ENCODE measurements around the gene ZNF318. TPM values are rescaled to one million over a fixed set of nuclear protein-coding genes. Genes with fewer than 3 reads are reported as not detected.
A peak's percentile ranks its signal among the peaks of the same experiment; 100 is the strongest.
"Not testable (repeated sequence)": the region's sequence is repeated elsewhere in the genome, so short reads cannot be mapped to it uniquely, and the experiment has no call there.

The ZNF318 gene
- total RNA-seq, 2 donors from 2014 or later = 22.5 to 24.0 TPM

DNA sequence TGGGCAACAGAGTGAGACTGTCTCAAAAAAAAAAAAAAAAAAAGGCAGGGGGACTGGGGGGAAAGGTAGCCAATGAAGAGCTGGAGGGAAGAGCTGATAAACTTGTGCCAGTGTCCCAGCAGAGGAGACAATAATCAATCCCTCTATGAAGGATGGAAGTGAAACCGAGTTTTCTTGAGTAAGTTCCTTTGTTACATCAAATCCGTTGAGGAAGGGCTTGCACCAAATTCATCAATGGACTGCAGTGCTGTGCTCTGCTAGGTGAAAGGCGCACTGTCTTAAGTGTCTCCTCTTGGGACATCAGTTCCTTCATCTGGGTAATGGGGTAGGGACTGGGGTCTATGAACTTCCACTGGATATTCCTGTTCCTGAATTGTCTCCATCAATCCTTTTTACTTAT is 57.8 kb downstream of the ZNF318 start:
- Mint-ChIP-seq H3K27me3 (no peaks in the 10 kb centered on the region), H3K27ac (no peak overlapping the region), H3K4me1 (peaks cover 20% of the 10 kb centered on the region), H3K4me3 (no peak overlapping the region), H3K36me3 (ENCODE audit: low read depth) (peaks cover 2% of the 10 kb centered on the region)
- no peaks in the 10 kb centered on the region for H3K9me3 ChIP-seq (ENCODE audit: control insufficient read depth, low read length, poor library complexity, severe bottlenecking)
- DNase-seq = no peak
- ATAC-seq = no peak

DNA sequence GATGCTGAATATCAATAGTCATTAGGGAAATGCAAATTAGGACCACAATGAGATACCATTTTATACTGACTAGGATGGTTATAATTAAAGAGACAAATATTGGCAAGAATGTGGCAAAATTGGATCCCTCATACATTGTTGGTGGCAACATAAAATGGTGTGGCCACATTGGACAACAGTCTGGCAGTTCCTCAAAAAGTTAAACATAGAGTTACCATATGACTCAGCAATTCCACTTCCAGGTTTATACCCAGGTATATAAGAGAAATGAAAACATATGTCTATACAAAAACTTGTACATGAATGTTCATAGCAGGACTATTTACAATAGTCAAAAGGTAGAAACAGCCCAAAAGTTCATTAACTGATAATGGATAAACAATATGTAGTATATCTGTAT is 58.8 kb downstream of the ZNF318 start:
- H3K4me1 Mint-ChIP-seq = peaks cover 19% of the 10 kb centered on the region
- H3K27me3 Mint-ChIP-seq = no peaks in the 10 kb centered on the region
- DNase-seq (no peak), ATAC-seq (no peak)
- H3K9me3 ChIP-seq (ENCODE audit: control insufficient read depth, low read length, poor library complexity, severe bottlenecking) = no peaks in the 10 kb centered on the region
- H3K27ac Mint-ChIP-seq = no peak overlapping the region
- no peaks in the 10 kb centered on the region for H3K36me3 Mint-ChIP-seq (ENCODE audit: low read depth)
- H3K4me3 Mint-ChIP-seq = no peak overlapping the region

DNA sequence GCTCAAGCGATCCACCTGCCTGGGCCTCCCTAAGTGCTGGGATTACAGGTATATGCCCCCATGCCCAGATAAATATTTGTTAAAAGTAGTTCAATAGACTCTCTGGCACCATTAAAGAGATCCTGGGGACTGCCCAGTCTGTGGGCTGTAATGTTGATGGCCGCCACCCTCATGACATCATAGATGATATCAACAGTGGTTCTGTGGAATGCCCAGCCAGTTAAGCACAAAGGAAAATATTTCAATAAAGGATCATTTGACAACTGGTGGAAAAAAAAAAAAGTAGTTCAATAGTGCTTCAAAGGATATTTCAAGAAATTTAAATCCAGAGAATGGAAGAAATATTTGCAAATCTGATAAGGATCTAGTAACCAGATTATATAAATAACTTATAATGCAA is 59.3 kb downstream of the ZNF318 start:
- DNase-seq (no peak), ATAC-seq (no peak)
- Mint-ChIP-seq H3K27ac (no peak overlapping the region), H3K4me1 (peaks cover 16% of the 10 kb centered on the region), H3K4me3 (no peak overlapping the region), H3K36me3 (ENCODE audit: low read depth) (no peaks in the 10 kb centered on the region), H3K27me3 (no peaks in the 10 kb centered on the region)
- no peaks in the 10 kb centered on the region for H3K9me3 ChIP-seq (ENCODE audit: control insufficient read depth, low read length, poor library complexity, severe bottlenecking)

DNA sequence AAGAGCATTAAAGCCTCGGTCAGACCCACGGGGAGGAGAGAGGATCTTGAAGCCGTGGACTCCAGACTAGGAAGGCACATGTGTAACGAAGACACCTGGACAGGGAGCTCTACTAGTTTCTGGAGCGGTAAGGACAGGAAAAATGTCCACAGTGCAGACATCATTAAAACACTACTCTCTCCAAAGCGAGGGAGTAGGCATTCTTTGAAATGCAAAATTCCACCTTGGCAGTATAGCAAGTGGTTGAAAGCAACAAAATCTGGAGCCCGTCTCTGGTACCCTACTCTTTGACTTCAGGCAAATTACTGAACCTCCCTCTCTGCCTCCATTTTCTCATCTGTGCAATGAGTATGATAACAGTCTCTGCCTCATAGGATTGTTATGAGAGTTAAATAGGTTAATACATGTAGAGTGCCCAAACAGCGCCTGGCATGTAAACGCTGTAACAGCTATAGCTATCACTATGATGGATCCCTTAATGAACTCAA is 60.4 kb downstream of the ZNF318 start:
- ATAC-seq (no peak), DNase-seq (no peak)
- H3K4me3 Mint-ChIP-seq = peak overlapping the region; percentile 76
- H3K36me3 Mint-ChIP-seq (ENCODE audit: low read depth) = no peaks in the 10 kb centered on the region
- H3K27ac Mint-ChIP-seq = no peak overlapping the region
- H3K4me1 Mint-ChIP-seq = peaks cover 14% of the 10 kb centered on the region
- H3K27me3 Mint-ChIP-seq = no peaks in the 10 kb centered on the region
- no peaks in the 10 kb centered on the region for H3K9me3 ChIP-seq (ENCODE audit: control insufficient read depth, low read length, poor library complexity, severe bottlenecking)

DNA sequence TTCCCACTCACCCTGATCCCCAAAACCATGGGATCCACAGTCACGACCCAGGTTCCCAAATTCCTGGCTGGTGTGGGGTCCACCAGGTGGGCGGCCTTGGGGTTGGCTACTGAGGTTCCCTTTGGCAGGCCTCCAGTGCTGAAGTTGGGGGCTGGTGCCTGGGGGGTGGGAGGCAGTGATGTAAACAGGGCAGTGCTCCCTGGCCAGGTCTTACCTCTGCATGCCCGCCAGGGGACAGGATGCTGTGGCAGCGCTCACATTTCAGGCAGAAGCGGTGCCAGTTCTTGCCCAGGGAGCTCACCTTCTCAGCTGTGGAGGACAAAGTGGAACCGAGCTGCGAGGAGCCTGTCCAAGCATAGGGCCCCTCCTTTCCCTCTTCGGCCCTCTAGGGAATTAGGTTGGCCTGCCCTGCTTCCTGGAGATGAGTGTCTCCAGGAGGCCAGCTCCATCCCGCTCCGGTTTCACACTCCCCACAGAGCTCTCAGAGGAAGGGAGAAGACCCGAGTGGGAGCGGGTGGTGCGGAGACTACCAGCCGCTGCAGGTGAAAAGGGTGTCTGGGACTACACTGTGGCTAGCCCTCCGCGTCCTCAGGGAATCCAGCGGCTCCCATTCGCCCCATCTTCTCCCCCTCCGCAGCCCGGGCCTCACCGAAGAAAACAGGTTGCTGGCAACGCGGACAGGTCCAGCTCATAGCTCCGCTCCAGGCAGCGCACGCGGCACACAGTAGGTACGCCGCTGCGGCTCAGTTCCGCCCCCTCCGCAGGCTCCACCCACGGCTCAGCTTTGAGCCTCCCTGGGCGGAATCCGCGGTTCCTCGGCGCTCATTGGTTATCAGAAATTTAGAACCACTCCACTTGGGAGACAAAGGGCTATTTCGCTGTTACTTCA is 61.1 kb downstream of the ZNF318 start, which contains the start of gene CRIP3:
TSS of gene CRIP3 (minus strand) at position 726 of the 889 bp plus-strand sequence. CDS start at position 692, 34 bp downstream.
- H3K27ac Mint-ChIP-seq = no peak within 1 kb of the TSS
- no peaks in the 10 kb centered on the region for H3K9me3 ChIP-seq (ENCODE audit: control insufficient read depth, low read length, poor library complexity, severe bottlenecking)
- DNase-seq (peak; percentile 26 to 29 (median 27)), ATAC-seq (peak; percentile 86)
- H3K27me3 Mint-ChIP-seq = no peaks in the 10 kb centered on the region
- peak within 1 kb of the TSS; percentile 76 for H3K4me3 Mint-ChIP-seq
- peaks cover 14% of the 10 kb centered on the region for H3K4me1 Mint-ChIP-seq
- H3K36me3 Mint-ChIP-seq (ENCODE audit: low read depth) = no peaks in the 10 kb centered on the region

DNA sequence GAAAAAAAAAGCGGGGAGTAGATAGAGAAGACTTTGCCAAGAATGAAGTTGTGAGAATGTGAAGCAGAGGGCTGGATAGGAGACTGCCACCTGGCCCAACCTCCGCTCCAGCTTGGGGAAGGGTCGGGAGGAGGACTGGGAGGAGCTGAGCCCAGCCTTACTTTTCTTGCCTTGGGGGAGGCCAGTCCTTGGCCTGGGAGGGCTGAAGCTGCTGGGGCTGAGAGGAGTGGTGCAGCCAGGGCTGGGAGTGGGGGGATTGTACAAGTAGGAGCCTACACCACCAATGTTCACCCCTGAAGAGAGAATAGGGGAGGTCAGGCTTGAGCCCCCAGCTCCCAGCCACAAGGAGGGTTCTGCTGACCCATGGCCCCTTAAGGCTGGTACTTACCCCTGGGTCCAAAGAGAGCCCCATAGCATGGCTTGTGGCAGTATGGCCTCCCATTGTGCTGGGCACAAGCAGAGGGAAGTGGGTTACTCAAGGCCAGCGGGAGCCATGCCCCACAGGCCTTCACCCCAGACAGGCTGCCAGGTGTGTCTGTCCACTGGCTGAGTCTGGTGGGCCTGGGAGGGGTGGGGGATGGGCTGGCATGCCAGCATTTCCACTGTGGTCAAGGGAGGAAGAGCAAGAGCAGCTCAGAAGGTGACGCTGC is 61.9 kb downstream of the ZNF318 start:
- H3K27ac Mint-ChIP-seq = no peak overlapping the region
- DNase-seq (no peak), ATAC-seq (no peak)
- no peaks in the 10 kb centered on the region for H3K27me3 Mint-ChIP-seq
- H3K36me3 Mint-ChIP-seq (ENCODE audit: low read depth) = no peaks in the 10 kb centered on the region
- H3K4me1 Mint-ChIP-seq = peaks cover 12% of the 10 kb centered on the region
- H3K9me3 ChIP-seq (ENCODE audit: control insufficient read depth, low read length, poor library complexity, severe bottlenecking) = no peaks in the 10 kb centered on the region
- H3K4me3 Mint-ChIP-seq = peak overlapping the region; percentile 61

DNA sequence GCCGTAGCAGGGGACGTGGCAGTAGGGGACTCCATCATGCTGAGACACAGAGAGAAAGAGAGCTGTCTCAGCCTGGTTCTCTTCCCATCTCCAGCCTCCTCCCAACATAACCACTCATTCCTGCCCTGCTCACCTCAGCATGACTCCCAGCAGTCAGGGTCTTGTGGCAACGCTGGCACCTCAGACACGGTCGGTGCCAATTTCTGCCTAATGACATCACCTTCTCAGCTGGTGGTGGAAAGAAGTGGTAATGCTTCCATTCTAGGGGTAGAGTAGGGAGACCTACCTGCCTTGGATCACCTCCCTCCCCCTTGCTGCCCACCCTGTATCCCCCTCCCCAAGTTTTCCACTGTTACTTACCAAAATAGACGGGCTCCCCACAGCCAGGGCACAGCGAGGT is 63.4 kb downstream of the ZNF318 start:
- Mint-ChIP-seq H3K4me3 (no peak overlapping the region), H3K36me3 (ENCODE audit: low read depth) (no peaks in the 10 kb centered on the region), H3K4me1 (peaks cover 13% of the 10 kb centered on the region), H3K27me3 (peaks cover 3% of the 10 kb centered on the region), H3K27ac (no peak overlapping the region)
- no peak for ATAC-seq
- no peak for DNase-seq
- no peaks in the 10 kb centered on the region for H3K9me3 ChIP-seq (ENCODE audit: control insufficient read depth, low read length, poor library complexity, severe bottlenecking)

DNA sequence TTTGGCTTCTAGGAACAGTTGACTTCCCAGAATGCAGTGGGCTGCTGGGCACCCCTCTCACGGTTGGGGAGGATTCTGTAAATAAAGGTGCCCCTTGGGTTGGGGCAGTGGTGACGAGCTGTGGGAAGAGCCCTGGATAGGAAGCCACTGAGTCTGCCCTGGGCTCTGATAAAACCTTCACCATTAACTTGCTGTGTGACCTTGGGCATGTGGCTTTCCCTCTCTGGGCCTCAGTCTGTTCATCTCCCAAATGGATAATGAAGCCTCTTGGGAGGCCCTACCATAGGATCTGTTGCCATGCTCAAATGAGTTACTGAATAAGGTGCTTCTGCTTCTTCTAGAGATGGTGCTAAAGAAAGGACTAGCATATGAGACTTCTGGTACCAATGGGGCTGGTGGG is 64.6 kb downstream of the ZNF318 start:
- no peak for ATAC-seq
- Mint-ChIP-seq H3K36me3 (ENCODE audit: low read depth) (peaks cover 5% of the 10 kb centered on the region), H3K27ac (no peak overlapping the region), H3K27me3 (peaks cover 15% of the 10 kb centered on the region), H3K4me1 (peaks cover 16% of the 10 kb centered on the region), H3K4me3 (no peak overlapping the region)
- DNase-seq = no peak
- no peaks in the 10 kb centered on the region for H3K9me3 ChIP-seq (ENCODE audit: control insufficient read depth, low read length, poor library complexity, severe bottlenecking)

DNA sequence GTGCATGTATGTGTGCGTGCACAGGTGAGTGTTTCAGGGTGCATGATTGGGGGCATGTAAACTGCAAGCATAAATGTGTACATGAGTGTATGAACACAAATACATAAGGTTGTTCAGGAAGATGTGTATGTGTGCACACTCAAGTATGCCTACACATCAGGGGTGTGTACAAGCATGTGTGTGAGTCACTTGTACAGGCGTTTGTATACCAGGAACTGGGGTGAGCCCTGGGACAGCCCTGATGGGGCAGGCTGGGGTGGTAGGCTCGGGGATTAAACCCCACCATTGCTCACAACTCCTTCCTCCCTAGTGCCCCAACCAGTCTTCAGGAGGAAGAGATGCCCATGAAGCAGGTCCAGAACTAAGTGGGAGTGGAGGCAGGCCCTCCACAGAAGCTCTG is 65.1 kb downstream of the ZNF318 start:
- ATAC-seq = no peak
- Mint-ChIP-seq H3K4me3 (no peak overlapping the region), H3K27me3 (peaks cover 20% of the 10 kb centered on the region), H3K4me1 (peaks cover 18% of the 10 kb centered on the region), H3K36me3 (ENCODE audit: low read depth) (peaks cover 6% of the 10 kb centered on the region), H3K27ac (peak overlapping the region; percentile 69)
- H3K9me3 ChIP-seq (ENCODE audit: control insufficient read depth, low read length, poor library complexity, severe bottlenecking) = no peaks in the 10 kb centered on the region
- no peak for DNase-seq

DNA sequence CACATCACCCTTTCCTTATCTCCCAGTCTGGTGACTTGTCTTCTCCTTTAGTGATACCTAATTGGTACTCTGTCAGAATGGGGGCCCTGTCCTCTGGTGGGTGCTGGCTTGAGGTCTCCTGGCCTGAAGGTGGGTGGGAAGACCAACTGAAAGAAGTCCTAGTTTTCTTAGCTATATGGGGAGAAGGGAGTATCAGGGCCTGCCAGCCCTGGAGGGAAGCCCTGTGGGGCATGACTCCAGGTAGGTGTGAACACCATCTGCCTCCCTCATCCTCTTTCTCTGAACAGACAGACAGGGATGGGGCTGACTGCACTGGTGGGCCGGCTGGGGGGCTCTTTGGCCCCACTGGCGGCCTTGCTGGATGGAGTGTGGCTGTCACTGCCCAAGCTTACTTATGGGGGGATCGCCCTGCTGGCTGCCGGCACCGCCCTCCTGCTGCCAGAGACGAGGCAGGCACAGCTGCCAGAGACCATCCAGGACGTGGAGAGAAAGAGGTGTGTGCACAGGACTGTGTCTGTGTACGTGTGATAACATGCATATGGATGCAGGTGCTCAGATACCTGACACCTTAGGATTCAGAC is 65.6 kb downstream of the ZNF318 start:
- H3K27ac Mint-ChIP-seq = peak overlapping the region; percentile 69
- peaks cover 24% of the 10 kb centered on the region for H3K27me3 Mint-ChIP-seq
- H3K9me3 ChIP-seq (ENCODE audit: control insufficient read depth, low read length, poor library complexity, severe bottlenecking) = no peaks in the 10 kb centered on the region
- H3K4me3 Mint-ChIP-seq = no peak overlapping the region
- peaks cover 6% of the 10 kb centered on the region for H3K36me3 Mint-ChIP-seq (ENCODE audit: low read depth)
- H3K4me1 Mint-ChIP-seq = peaks cover 17% of the 10 kb centered on the region
- ATAC-seq (no peak), DNase-seq (no peak)

DNA sequence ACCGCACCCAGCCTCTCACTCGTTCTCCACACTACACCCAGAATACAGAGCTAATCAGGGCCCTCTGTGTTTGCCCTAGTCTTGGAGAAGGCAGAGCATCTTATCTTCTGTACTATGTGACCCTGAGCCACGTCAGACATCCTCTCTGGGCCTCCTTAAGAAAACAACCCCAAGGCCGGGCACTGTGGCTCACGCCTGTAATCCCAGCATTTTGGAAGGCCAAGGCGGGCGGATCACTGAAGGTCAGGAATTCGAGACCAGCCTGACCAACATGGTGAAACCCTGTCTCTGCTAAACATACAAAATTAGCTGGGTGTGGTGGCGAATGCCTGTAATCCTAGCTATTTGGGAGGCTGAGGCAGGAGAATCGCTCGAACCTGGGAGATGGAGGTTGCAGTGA is 66.4 kb downstream of the ZNF318 start:
- not testable (repeated sequence) for H3K4me3 Mint-ChIP-seq

DNA sequence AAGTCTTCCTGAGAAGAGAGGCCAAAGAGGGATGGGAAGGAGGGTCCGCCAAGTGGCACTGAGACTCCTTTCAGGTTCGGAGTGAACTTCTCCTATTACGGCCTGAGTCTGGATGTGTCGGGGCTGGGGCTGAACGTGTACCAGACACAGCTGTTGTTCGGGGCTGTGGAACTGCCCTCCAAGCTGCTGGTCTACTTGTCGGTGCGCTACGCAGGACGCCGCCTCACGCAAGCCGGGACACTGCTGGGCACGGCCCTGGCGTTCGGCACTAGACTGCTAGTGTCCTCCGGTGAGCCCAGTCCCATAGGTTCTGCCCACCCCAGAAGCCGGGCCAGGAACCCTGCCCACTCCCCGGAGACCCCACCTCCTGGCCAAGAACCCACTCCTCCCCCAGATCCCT is 67.3 kb downstream of the ZNF318 start:
- Mint-ChIP-seq H3K27ac (no peak overlapping the region), H3K4me3 (no peak overlapping the region), H3K27me3 (peaks cover 28% of the 10 kb centered on the region), H3K36me3 (ENCODE audit: low read depth) (peaks cover 6% of the 10 kb centered on the region), H3K4me1 (peaks cover 12% of the 10 kb centered on the region)
- no peaks in the 10 kb centered on the region for H3K9me3 ChIP-seq (ENCODE audit: control insufficient read depth, low read length, poor library complexity, severe bottlenecking)
- ATAC-seq (no peak), DNase-seq (no peak)

More for the DNA sequence above, 66.4 kb downstream of the ZNF318 start:
- not testable (repeated sequence) for H3K9me3 ChIP-seq (ENCODE audit: control insufficient read depth, low read length, poor library complexity, severe bottlenecking); H3K27ac Mint-ChIP-seq; ATAC-seq; DNase-seq; H3K36me3 Mint-ChIP-seq (ENCODE audit: low read depth)
- H3K27me3 Mint-ChIP-seq = peaks cover 28% of the 10 kb centered on the region
- peaks cover 14% of the 10 kb centered on the region for H3K4me1 Mint-ChIP-seq

Data from T-helper 17 cell (primary cell).